PFSK-1 (cell line): ENCODE data around the gene OPCML.

Experiments
- FOXP2 ChIP-seq: optimal IDR thresholded peaks from 2 replicates; pipeline ENCODE3; 2011; ENCODE audit warnings: borderline replicate concordance, control low read depth, inconsistent platforms; ENCODE audit not compliant: insufficient read depth; ENCODE audit errors: extremely low read length, extremely low read depth
- POLR2AphosphoS5 ChIP-seq: IDR thresholded peaks from 2 replicates; pipeline ENCODE4 v1.6.1; 2012; ENCODE audit warnings: low read depth, mild to moderate bottlenecking, control low read depth, low read length, moderate library complexity
- SIN3A ChIP-seq: IDR thresholded peaks from 2 replicates; pipeline ENCODE4 v1.6.1; 2012; ENCODE audit warnings: mild to moderate bottlenecking, low read length, moderate library complexity, borderline replicate concordance; ENCODE audit not compliant: insufficient read depth
- TAF1 ChIP-seq: IDR thresholded peaks from 2 replicates; pipeline ENCODE4 v1.6.1; 2012; ENCODE audit warnings: low read length, control low read depth, borderline replicate concordance; ENCODE audit not compliant: insufficient read depth
- TF ChIP-seq, protein P1 (sequence below), 2 experiments: IDR thresholded peaks; 2 replicates each; pipeline versions ENCODE4 v1.6.1 to v1.8.0; 2011 to 2012; ENCODE audit warnings: low read depth in 2 of 2, low read length in 2 of 2, control low read depth in 1 of 2, inconsistent platforms in 1 of 2, mild to moderate bottlenecking in 1 of 2, moderate library complexity in 1 of 2; ENCODE audit not compliant: insufficient read depth in 1 of 2

The OPCML gene

DNA sequence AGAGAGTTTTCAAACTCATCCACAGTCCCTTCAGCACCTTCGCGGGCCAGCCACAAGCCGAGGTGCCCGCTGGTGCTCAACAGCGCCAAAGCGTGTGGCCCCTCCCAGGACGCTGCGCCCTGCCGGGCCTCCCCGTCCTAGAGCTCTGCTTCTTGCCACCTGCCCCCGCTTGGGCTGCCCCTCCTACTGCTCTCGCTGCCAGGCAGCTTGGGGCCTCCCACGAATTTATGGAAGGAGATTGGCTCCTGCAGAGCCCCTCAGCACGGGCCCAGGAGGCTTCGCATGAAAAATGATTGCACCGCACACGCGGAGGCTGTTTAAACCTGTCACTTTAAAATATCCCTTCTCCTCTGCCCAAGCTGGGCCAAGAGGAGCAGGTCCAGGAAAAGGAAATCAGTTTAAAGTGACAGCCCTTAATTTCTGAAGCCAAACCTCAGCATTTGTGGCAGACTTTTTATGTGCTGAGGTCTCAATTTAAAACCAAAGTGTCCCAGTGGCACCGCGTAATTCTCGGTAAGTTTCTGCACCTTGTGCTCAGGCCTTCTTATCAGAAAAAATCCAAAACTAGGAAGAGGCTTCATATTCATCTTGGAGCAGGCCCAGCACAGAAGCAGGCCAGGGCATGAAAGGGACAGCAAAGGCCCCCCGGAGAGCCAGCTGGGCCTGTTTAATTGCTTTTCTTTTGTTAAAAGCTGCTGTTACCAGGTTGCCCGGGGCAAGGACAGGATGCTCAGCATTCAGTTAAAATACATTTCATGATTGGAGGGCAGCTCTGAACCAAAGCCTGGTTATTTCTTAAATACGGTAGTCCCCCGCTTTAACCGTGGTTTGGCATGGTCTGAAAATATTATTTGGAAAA, 303.6 kb downstream of the OPCML start:
- TF ChIP-seq, protein P1, sequence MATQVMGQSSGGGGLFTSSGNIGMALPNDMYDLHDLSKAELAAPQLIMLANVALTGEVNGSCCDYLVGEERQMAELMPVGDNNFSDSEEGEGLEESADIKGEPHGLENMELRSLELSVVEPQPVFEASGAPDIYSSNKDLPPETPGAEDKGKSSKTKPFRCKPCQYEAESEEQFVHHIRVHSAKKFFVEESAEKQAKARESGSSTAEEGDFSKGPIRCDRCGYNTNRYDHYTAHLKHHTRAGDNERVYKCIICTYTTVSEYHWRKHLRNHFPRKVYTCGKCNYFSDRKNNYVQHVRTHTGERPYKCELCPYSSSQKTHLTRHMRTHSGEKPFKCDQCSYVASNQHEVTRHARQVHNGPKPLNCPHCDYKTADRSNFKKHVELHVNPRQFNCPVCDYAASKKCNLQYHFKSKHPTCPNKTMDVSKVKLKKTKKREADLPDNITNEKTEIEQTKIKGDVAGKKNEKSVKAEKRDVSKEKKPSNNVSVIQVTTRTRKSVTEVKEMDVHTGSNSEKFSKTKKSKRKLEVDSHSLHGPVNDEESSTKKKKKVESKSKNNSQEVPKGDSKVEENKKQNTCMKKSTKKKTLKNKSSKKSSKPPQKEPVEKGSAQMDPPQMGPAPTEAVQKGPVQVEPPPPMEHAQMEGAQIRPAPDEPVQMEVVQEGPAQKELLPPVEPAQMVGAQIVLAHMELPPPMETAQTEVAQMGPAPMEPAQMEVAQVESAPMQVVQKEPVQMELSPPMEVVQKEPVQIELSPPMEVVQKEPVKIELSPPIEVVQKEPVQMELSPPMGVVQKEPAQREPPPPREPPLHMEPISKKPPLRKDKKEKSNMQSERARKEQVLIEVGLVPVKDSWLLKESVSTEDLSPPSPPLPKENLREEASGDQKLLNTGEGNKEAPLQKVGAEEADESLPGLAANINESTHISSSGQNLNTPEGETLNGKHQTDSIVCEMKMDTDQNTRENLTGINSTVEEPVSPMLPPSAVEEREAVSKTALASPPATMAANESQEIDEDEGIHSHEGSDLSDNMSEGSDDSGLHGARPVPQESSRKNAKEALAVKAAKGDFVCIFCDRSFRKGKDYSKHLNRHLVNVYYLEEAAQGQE (IDR thresholded peaks at IDR 0.05; ENCODE audit: insufficient read depth in 1 of 2, low read depth in 2 of 2, low read length in 2 of 2) = no peak
- no peak for TF ChIP-seq TAF1

DNA sequence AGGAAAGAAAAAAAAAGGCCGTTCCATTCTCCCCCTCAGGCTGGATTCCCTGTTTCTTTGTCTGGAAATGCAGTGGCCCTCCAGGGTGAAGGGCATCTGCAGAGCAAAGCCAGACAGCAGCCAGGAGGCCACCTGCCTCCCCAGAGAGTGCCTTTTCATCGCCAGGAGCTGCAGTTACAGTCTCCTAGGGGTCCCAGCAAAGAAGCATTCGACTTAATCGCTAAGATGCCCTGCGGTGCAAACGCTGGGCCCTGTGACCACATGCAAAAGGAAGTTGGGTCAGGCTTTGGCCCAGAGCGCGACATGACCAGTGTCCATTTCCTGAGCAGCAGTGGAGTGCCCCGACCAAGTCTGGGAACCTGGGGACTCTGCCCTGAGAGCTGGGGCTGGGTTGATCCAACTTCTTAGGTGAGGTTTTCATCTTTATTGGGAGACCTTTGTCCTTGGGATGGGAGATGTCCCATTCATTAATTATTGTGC, 304.6 kb downstream of the OPCML start:
- TF ChIP-seq POLR2AphosphoS5 = no peak
- no peak for TF ChIP-seq FOXP2
- TF ChIP-seq, protein P1 (IDR thresholded peaks at IDR 0.05; ENCODE audit: insufficient read depth in 1 of 2, low read depth in 2 of 2, low read length in 2 of 2) = no peak
- no peak for TF ChIP-seq SIN3A
- no peak for TF ChIP-seq TAF1

DNA sequence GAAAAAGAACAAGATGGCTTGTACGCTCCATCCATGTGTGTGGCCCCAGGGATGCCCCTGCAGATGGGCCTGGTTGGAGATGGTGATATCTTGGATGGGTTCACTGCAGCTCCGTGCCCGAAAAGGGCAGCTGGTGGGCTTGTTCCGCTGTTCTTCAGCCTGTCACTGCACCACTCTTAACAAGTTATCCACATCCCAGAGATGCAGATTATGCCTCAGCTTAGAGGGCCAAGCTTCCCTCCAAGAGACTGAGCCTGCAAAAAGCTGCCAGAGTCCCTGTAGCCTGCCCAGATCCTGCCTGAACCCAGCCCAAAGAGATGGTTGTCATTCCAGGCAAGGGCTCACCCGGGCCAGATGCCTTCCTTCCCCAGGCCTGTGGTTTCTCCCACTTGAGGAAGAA, 308.0 kb downstream of the OPCML start:
- TF ChIP-seq, protein P1 (IDR thresholded peaks at IDR 0.05; ENCODE audit: insufficient read depth in 1 of 2, low read depth in 2 of 2, low read length in 2 of 2) = no peak
- TF ChIP-seq SIN3A (no peak), TAF1 (no peak), POLR2AphosphoS5 (no peak), FOXP2 (no peak)

DNA sequence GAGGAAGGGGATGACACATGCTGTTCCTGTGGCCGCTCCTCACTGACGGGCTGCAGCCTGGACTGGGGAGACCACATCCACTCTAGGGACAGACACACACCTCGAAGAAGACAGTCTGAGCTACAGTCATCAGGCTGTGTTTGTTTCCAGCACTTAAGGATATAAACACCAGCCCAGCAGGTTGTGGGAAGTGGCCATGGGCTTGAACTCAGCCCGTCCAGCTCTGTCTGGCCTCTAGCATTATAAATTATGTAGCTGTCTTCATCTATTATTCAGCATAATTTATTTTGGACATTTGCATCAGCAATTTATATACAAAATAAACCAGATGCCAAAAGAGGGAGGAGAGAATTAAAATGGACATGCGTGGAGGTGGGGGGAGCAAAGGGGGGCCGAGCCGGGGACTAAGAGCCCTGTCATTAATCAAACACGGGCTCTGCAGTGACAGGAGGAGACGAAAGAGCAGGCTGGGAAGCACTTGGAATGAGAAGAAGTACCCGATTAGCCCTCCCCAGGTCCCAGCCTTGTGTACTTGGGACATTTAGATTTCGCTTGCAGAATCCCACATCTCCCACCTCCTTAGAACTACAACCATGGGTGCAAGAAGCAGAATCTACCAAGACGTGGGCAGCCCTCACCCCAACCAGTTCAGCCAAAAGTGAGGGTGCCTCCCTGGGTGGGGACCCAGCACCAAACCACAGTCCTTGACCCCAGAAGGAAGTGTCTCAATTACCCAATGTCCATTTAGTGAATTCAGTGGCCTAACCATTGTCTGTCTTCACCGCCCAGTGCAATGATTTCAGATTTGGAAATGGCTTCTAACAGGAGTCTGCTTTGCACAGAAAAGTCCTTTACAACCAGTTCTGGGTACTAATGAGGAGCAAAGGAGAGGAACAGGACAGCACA, 309.6 kb downstream of the OPCML start:
- TF ChIP-seq TAF1 = no peak
- no peak for TF ChIP-seq FOXP2
- TF ChIP-seq, protein P1 (IDR thresholded peaks at IDR 0.05; ENCODE audit: insufficient read depth in 1 of 2, low read depth in 2 of 2, low read length in 2 of 2) = no peak
- no peak for TF ChIP-seq SIN3A
- no peak for TF ChIP-seq POLR2AphosphoS5
